H1 (cell line): ENCODE measurements around the gene CCDC110. TPM values are rescaled to one million over a fixed set of nuclear protein-coding genes. Genes with fewer than 3 reads are reported as not detected.
A peak's percentile ranks its signal among the peaks of the same experiment; 100 is the strongest.

Source experiments
- CTCF ChIA-PET: fragments of 300-600 bp; sonication (Branson Sonifier 250); formaldehyde crosslinking; loops from one replicate; lab custom pipeline; 2021; ENCODE audit not compliant: partially characterized antibody; lab: Charles Lee
- POLR2A ChIA-PET: fragments of 300-600 bp; sonication (Branson Sonifier 250); formaldehyde crosslinking; loops from one replicate; lab custom pipeline; 2021; ENCODE audit warnings: inconsistent platforms; ENCODE audit not compliant: partially characterized antibody; lab: Charles Lee
- DNase-seq, 2 experiments: peaks; one replicate each; pipeline versions ENCODE4 v3.0.0 to v3.0.0-alpha.2; 2010 to 2022; ENCODE audit warnings: low spot score in 2 of 2, low read depth in 1 of 2, mixed read lengths in 1 of 2
- FAIRE-seq: peaks from 2 replicates; lab custom pipeline; 2011; peaks lifted over from hg19 to GRCh38; lab: Jason Lieb, UNC
- H2AFZ ChIP-seq: 2 replicates; pipeline ENCODE4 v1.8.1; 2012; ENCODE audit warnings: low read length, inconsistent platforms
- H2AK5ac ChIP-seq: 2 replicates; pipeline ENCODE4 v1.6.1; 2013; ENCODE audit warnings: low read depth, low read length
- H2BK120ac ChIP-seq: replicated peaks from 2 replicates; pipeline ENCODE3; 2013; ENCODE audit warnings: low read depth, low read length, inconsistent platforms
- H2BK12ac ChIP-seq: 2 replicates; pipeline ENCODE4 v1.6.1; 2013; ENCODE audit warnings: low read depth, low read length
- H2BK15ac ChIP-seq: 2 replicates; pipeline ENCODE4 v1.6.1; 2013; ENCODE audit warnings: low read length
- H2BK20ac ChIP-seq: 2 replicates; pipeline ENCODE4 v1.6.1; 2013; ENCODE audit warnings: low read length
- H2BK5ac ChIP-seq: 2 replicates; pipeline ENCODE4 v1.6.1; 2013; ENCODE audit warnings: low read depth, low read length
- H3K14ac ChIP-seq: 2 replicates; pipeline ENCODE4 v1.6.1; 2013; ENCODE audit warnings: inconsistent platforms; ENCODE audit not compliant: insufficient read length
- H3K18ac ChIP-seq: 2 replicates; pipeline ENCODE4 v1.6.1; 2013; ENCODE audit warnings: low read length; ENCODE audit errors: extremely low read depth
- H3K23ac ChIP-seq: 2 replicates; pipeline ENCODE4 v1.6.1; 2013; ENCODE audit warnings: inconsistent platforms; ENCODE audit not compliant: insufficient read length
- H3K23me2 ChIP-seq: 2 replicates; pipeline ENCODE4 v1.6.1; 2013; ENCODE audit warnings: low read depth, low read length
- H3K27ac ChIP-seq: 2 replicates; pipeline ENCODE4 v1.6.1; 2011; ENCODE audit warnings: low read depth, low read length, inconsistent platforms
- H3K27me3 ChIP-seq, 4 experiments: replicated peaks in 1 of 4; 1 replicate in 1 of 4; 2 replicates in 3 of 4; pipeline versions ENCODE4 v1.6.1 to v1.8.1; 2011 to 2013; ENCODE audit warnings: low read length in 3 of 4, mild to moderate bottlenecking in 3 of 4, inconsistent platforms in 2 of 4, mixed read lengths in 2 of 4, moderate library complexity in 1 of 4; ENCODE audit not compliant: control insufficient read depth in 3 of 4, insufficient read depth in 3 of 4; ENCODE audit errors: extremely low read depth in 1 of 4
- H3K36me3 ChIP-seq, 4 experiments: 2 replicates each; pipeline versions ENCODE4 v1.6.1 to v1.8.1; 2011 to 2013; ENCODE audit warnings: mild to moderate bottlenecking in 4 of 4, low read length in 3 of 4, moderate library complexity in 2 of 4, control low read depth in 1 of 4, inconsistent platforms in 1 of 4; ENCODE audit not compliant: insufficient read depth in 4 of 4, control insufficient read depth in 2 of 4
- H3K4ac ChIP-seq: replicated peaks from 2 replicates; pipeline ENCODE3; 2013; ENCODE audit warnings: low read length, low read depth, mixed read lengths, inconsistent platforms; ENCODE audit not compliant: insufficient read length
- H3K4me1 ChIP-seq, 4 experiments: replicated peaks in 1 of 4; 1 replicate in 1 of 4; 2 replicates in 3 of 4; pipeline versions ENCODE4 v1.6.1 to v1.8.1; 2011 to 2013; ENCODE audit warnings: low read length in 3 of 4, inconsistent platforms in 2 of 4, mixed read lengths in 1 of 4; ENCODE audit not compliant: insufficient read depth in 4 of 4, control insufficient read depth in 3 of 4
- H3K4me2 ChIP-seq, 2 experiments: 2 replicates each; pipeline versions ENCODE4 v1.6.1 to v1.8.1; 2011 to 2013; ENCODE audit warnings: low read depth in 2 of 2, low read length in 2 of 2, control low read depth in 1 of 2, inconsistent platforms in 1 of 2, mild to moderate bottlenecking in 1 of 2; ENCODE audit not compliant: insufficient read depth in 1 of 2
- H3K4me3 ChIP-seq, 4 experiments: fragments of 200-600, 300-600 bp in 1 of 4; sonication (generic), shearing (Covaris generic), sonication (Bioruptor Twin) in 1 of 4; 2 replicates each; pipeline versions ENCODE4 v1.5.1 to v1.8.1; 2011 to 2016; ENCODE audit warnings: low read length in 4 of 4, low read depth in 3 of 4, control low read depth in 2 of 4, inconsistent platforms in 2 of 4, mild to moderate bottlenecking in 2 of 4, mixed read lengths in 1 of 4, moderate library complexity in 1 of 4; ENCODE audit not compliant: insufficient read depth in 2 of 4; ENCODE audit errors: extremely low read depth in 1 of 4
- H3K56ac ChIP-seq: replicated peaks from 2 replicates; pipeline ENCODE3; 2013; ENCODE audit warnings: low read depth, mild to moderate bottlenecking, mixed read lengths, low read length, inconsistent platforms; ENCODE audit not compliant: insufficient read length
- H3K79me1 ChIP-seq: 2 replicates; pipeline ENCODE4 v1.6.1; 2013; ENCODE audit warnings: low read depth, low read length, control low read depth
- H3K79me2 ChIP-seq, 2 experiments: 2 replicates each; pipeline versions ENCODE4 v1.6.1 to v1.8.1; 2012 to 2013; ENCODE audit warnings: low read length in 2 of 2, mild to moderate bottlenecking in 2 of 2, inconsistent platforms in 1 of 2; ENCODE audit not compliant: insufficient read depth in 2 of 2, control insufficient read depth in 1 of 2
- H3K9ac ChIP-seq, 4 experiments: replicated peaks in 1 of 4; 1 replicate in 1 of 4; 2 replicates in 3 of 4; pipeline versions ENCODE4 v1.6.1 to v1.8.1; 2011 to 2013; ENCODE audit warnings: low read depth in 3 of 4, low read length in 3 of 4, control low read depth in 2 of 4, mild to moderate bottlenecking in 2 of 4, moderate library complexity in 2 of 4, inconsistent platforms in 1 of 4; ENCODE audit errors: extremely low read depth in 1 of 4
- H3K9me3 ChIP-seq, 2 experiments: 2 replicates each; pipeline versions ENCODE4 v1.6.1 to v1.8.1; 2012 to 2013; ENCODE audit warnings: mild to moderate bottlenecking in 2 of 2, moderate library complexity in 2 of 2, control low read depth in 1 of 2, inconsistent platforms in 1 of 2, low read depth in 1 of 2, low read length in 1 of 2, mixed read lengths in 1 of 2; ENCODE audit not compliant: insufficient read depth in 2 of 2
- H4K20me1 ChIP-seq, 2 experiments: replicated peaks in 1 of 2; 2 replicates each; pipeline versions ENCODE3 to v1.8.1; 2011 to 2013; ENCODE audit warnings: inconsistent platforms in 2 of 2, low read length in 2 of 2, mild to moderate bottlenecking in 1 of 2; ENCODE audit not compliant: insufficient read depth in 2 of 2, control insufficient read depth in 1 of 2
- H4K5ac ChIP-seq: 2 replicates; pipeline ENCODE4 v1.6.1; 2013; ENCODE audit warnings: low read length, low read depth, mixed read lengths, inconsistent platforms; ENCODE audit not compliant: insufficient read length
- H4K8ac ChIP-seq: 2 replicates; pipeline ENCODE4 v1.8.0; 2013; ENCODE audit warnings: mild to moderate bottlenecking, moderate library complexity, low read length, inconsistent platforms; ENCODE audit not compliant: insufficient read depth; ENCODE audit errors: extremely low read depth
- H4K91ac ChIP-seq: replicated peaks from 2 replicates; pipeline ENCODE3; 2013; ENCODE audit warnings: low read length, mixed read lengths, inconsistent platforms; ENCODE audit not compliant: insufficient read length
- BACH1 ChIP-seq: IDR thresholded peaks from 2 replicates; pipeline ENCODE4 v1.6.1; 2012; ENCODE audit warnings: low read length, improper control_type of control experiment
- BRCA1 ChIP-seq: IDR thresholded peaks from 2 replicates; pipeline ENCODE4 v1.6.1; 2012; ENCODE audit warnings: low read depth, low read length, improper control_type of control experiment
- CBX8 ChIP-seq: fragments of 300-800, 300-1000 bp; sonication (generic); IDR thresholded peaks from 2 replicates; pipeline ENCODE4 v1.7.1; 2016; ENCODE audit warnings: low read depth, low read length, borderline replicate concordance
- KDM5A ChIP-seq: fragments of 200-600 bp; IDR thresholded peaks from 2 replicates; pipeline ENCODE4 v1.7.1; 2012; ENCODE audit warnings: mild to moderate bottlenecking, low read length, inconsistent platforms, mixed read lengths
- MAFK ChIP-seq: IDR thresholded peaks from 2 replicates; pipeline ENCODE4 v1.6.1; 2012; ENCODE audit warnings: low read depth, mild to moderate bottlenecking, improper control_type of control experiment, low read length
- TBP ChIP-seq: IDR thresholded peaks from 2 replicates; pipeline ENCODE4 v1.6.1; 2011; ENCODE audit warnings: low read depth, low read length, improper control_type of control experiment
- WGBS, 2 experiments: shearing (Covaris generic) in 1 of 2; methylation state at CpG; one replicate each; pipeline versions ENCODE4 v1.1.6 to v1.1.7; 2013 to 2015; ENCODE audit warnings: low lambda C conversion rate in 2 of 2, mixed read lengths in 2 of 2, inconsistent platforms in 1 of 2, low coverage in 1 of 2, missing lambda C conversion rate in 1 of 2; ENCODE audit not compliant: insufficient replicate concordance in 2 of 2, insufficient coverage in 1 of 2, insufficient read length in 1 of 2; ENCODE audit errors: extremely low coverage in 1 of 2, missing lambda C conversion rate in 1 of 2; 5-methylcytosine and 5-hydroxymethylcytosine counted together
- polyA plus RNA-seq, 7 experiments: library from polyadenylated mRNA; depleted of rRNA in 3 of 7; stranded (reverse) in 5 of 7; unstranded in 2 of 7; fragments of >200 nt in 5 of 7; fragments of 200-250 nt in 2 of 7; gene quantifications; 1 replicate in 5 of 7; 2 replicates in 1 of 7; 4 replicates in 1 of 7; pipeline versions ENCODE4 v1.2.1 to v1.2.3, GENCODE V29; 2011 to 2013; ENCODE audit warnings: missing spikeins in 2 of 7, mixed read lengths in 2 of 7
- total RNA-seq: library from RNA; stranded (reverse); fragmentation: NEBNext Ultra II Directional; extraction: Animal tissue kit (Norgen Biotek cat#: 25700); gene quantifications from 2 replicates; pipeline ENCODE4 v1.2.1, GENCODE V29; 2021

CCDC110 gene
- total and polyA plus RNA-seq, 2 of the 8 experiments (the other 6 are each of a cell fraction or from before 2014, with no cell fraction given) = 0.33 to 3.1 TPM

GRCh38 chr4:185504098-185505047, 32.8 kb upstream of the CCDC110 start:
- WGBS, 2 experiments = 94% methylated on average over 21 of the region's 21 CpGs; no CpG with 5 or more reads in 1 of the 2 experiments
- FAIRE-seq (no peak), DNase-seq (no peak)
- no peak overlapping the region for H2BK120ac ChIP-seq
- no peak overlapping the region for H2BK15ac ChIP-seq
- H3K23me2 ChIP-seq = no peaks in the 10 kb centered on the region
- POLR2A ChIA-PET = no interaction called here
- no peak overlapping the region for H2BK5ac ChIP-seq
- no peak overlapping the region for H2AFZ ChIP-seq
- no peak overlapping the region for H3K4me2 ChIP-seq
- H3K27me3 ChIP-seq = no peaks in the 10 kb centered on the region
- no peaks in the 10 kb centered on the region for H3K79me2 ChIP-seq
- H3K9ac ChIP-seq = no peak overlapping the region
- no peak overlapping the region for H3K18ac ChIP-seq
- TF ChIP-seq KDM5A (no peak), BRCA1 (no peak), MAFK (peak; percentile 80; the same call in 1 of the 2 replicates), BACH1 (0 out of 2 replicates have a peak, but pooled peaks have one; percentile 11), CBX8 (no peak), TBP (no peak)
- H3K14ac ChIP-seq = no peak overlapping the region
- H3K4me3 ChIP-seq = no peak overlapping the region
- peaks cover 0 to 8% (median 0%) of the 10 kb centered on the region in 4 experiments; a peak in 1 of 8 replicates for H3K36me3 ChIP-seq
- no peaks in the 10 kb centered on the region for H3K79me1 ChIP-seq
- peaks cover 7 to 11% of the 10 kb centered on the region in 2 experiments for H3K9me3 ChIP-seq
- H4K8ac ChIP-seq = no peak overlapping the region
- peaks cover 0 to 5% (median 0%) of the 10 kb centered on the region in 4 experiments; a peak in 1 of 7 replicates for H3K4me1 ChIP-seq
- no peak overlapping the region for H4K91ac ChIP-seq
- no peak overlapping the region for H4K5ac ChIP-seq
- no peak overlapping the region for H2BK12ac ChIP-seq
- no peak overlapping the region for H3K27ac ChIP-seq
- CTCF ChIA-PET = no interaction called here
- no peak overlapping the region for H2BK20ac ChIP-seq
- H3K56ac ChIP-seq = no peak overlapping the region
- H3K23ac ChIP-seq = no peak overlapping the region
- H3K4ac ChIP-seq = no peak overlapping the region
- H2AK5ac ChIP-seq = no peak overlapping the region
- H4K20me1 ChIP-seq = peaks cover 0 to 1% of the 10 kb centered on the region in 2 experiments
